ENCODE data around the gene AKAP13.
"Not testable (repeated sequence)": the region's sequence is repeated elsewhere in the genome, so short reads cannot be mapped to it uniquely, and the experiment has no call there.

Gene AKAP13

GRCh38 chr15:85584872-85585271 lies 204.5 kb downstream of the AKAP13 start:
- in situ Hi-C loops (cut with HindIII; ENCODE audit: low pct_unique_long_range_greater_than_20kb, low sequenced_read_pairs): no loop called here
- no peak for DNase-seq (ENCODE audit: low read depth in 1 of 2, low spot score in 1 of 2)

GRCh38 chr15:85586196-85586595 lies 205.8 kb downstream of the AKAP13 start:
- in situ Hi-C loops (cut with HindIII; ENCODE audit: low pct_unique_long_range_greater_than_20kb, low sequenced_read_pairs); DNase-seq (ENCODE audit: low read depth in 1 of 2, low spot score in 1 of 2): not testable (repeated sequence)

More at GRCh38 chr15:85584872-85585271, 204.5 kb downstream of the AKAP13 start:
- no peak for TF ChIP-seq JUND (IDR thresholded peaks at IDR 0.05; ENCODE audit: low read depth)

GRCh38 chr15:85587707-85588411 lies 207.5 kb downstream of the AKAP13 start:
- no peak for TF ChIP-seq JUND (IDR thresholded peaks at IDR 0.05; ENCODE audit: low read depth)
- in situ Hi-C loops (cut with HindIII; ENCODE audit: low pct_unique_long_range_greater_than_20kb, low sequenced_read_pairs): no loop called here
- DNase-seq (ENCODE audit: low read depth in 1 of 2, low spot score in 1 of 2): no peak

- in situ Hi-C loops (cut with HindIII; ENCODE audit: low pct_unique_long_range_greater_than_20kb, low sequenced_read_pairs): no loop called here
- TF ChIP-seq JUND (IDR thresholded peaks at IDR 0.05; ENCODE audit: low read depth): no peak
- DNase-seq (ENCODE audit: low read depth in 1 of 2, low spot score in 1 of 2): no peak
Observed at GRCh38 chr15:85588677-85589076, 208.3 kb downstream of the AKAP13 start.

GRCh38 chr15:85589851-85590250 lies 209.4 kb downstream of the AKAP13 start:
- in situ Hi-C loops (cut with HindIII; ENCODE audit: low pct_unique_long_range_greater_than_20kb, low sequenced_read_pairs): no loop called here
- DNase-seq (ENCODE audit: low read depth in 1 of 2, low spot score in 1 of 2): no peak
- TF ChIP-seq JUND (IDR thresholded peaks at IDR 0.05; ENCODE audit: low read depth): no peak

GRCh38 chr15:85591622-85592021 lies 211.2 kb downstream of the AKAP13 start:
- in situ Hi-C loops (cut with HindIII; ENCODE audit: low pct_unique_long_range_greater_than_20kb, low sequenced_read_pairs): no loop called here
- no peak for DNase-seq (ENCODE audit: low read depth in 1 of 2, low spot score in 1 of 2)
- TF ChIP-seq JUND (IDR thresholded peaks at IDR 0.05; ENCODE audit: low read depth): no peak

GRCh38 chr15:85592148-85592547 lies 211.7 kb downstream of the AKAP13 start:
- peak in 1 of 2 experiments; percentile 55 for DNase-seq (ENCODE audit: low read depth in 1 of 2, low spot score in 1 of 2)
- no peak for TF ChIP-seq JUND (IDR thresholded peaks at IDR 0.05; ENCODE audit: low read depth)
- in situ Hi-C loops (cut with HindIII; ENCODE audit: low pct_unique_long_range_greater_than_20kb, low sequenced_read_pairs): no loop called here

- TF ChIP-seq JUND (IDR thresholded peaks at IDR 0.05; ENCODE audit: low read depth): no peak
Observed at GRCh38 chr15:85593809-85594445, 213.5 kb downstream of the AKAP13 start.

GRCh38 chr15:85595804-85596536 lies 215.6 kb downstream of the AKAP13 start:
- no peak for DNase-seq (ENCODE audit: low read depth in 1 of 2, low spot score in 1 of 2)
- in situ Hi-C loops (cut with HindIII; ENCODE audit: low pct_unique_long_range_greater_than_20kb, low sequenced_read_pairs): no loop called here
- TF ChIP-seq JUND (IDR thresholded peaks at IDR 0.05; ENCODE audit: low read depth): no peak

More at GRCh38 chr15:85593809-85594445, 213.5 kb downstream of the AKAP13 start:
- DNase-seq (ENCODE audit: low read depth in 1 of 2, low spot score in 1 of 2): no peak
- in situ Hi-C loops (cut with HindIII; ENCODE audit: low pct_unique_long_range_greater_than_20kb, low sequenced_read_pairs): no loop called here

GRCh38 chr15:85597155-85597815 lies 216.9 kb downstream of the AKAP13 start:
- no peak for DNase-seq (ENCODE audit: low read depth in 1 of 2, low spot score in 1 of 2)
- in situ Hi-C loops (cut with HindIII; ENCODE audit: low pct_unique_long_range_greater_than_20kb, low sequenced_read_pairs): no loop called here
- TF ChIP-seq JUND (IDR thresholded peaks at IDR 0.05; ENCODE audit: low read depth): no peak

GRCh38 chr15:85598219-85598618 lies 217.8 kb downstream of the AKAP13 start:
- no peak for DNase-seq (ENCODE audit: low read depth in 1 of 2, low spot score in 1 of 2)
- in situ Hi-C loops (cut with HindIII; ENCODE audit: low pct_unique_long_range_greater_than_20kb, low sequenced_read_pairs): no loop called here
- TF ChIP-seq JUND (IDR thresholded peaks at IDR 0.05; ENCODE audit: low read depth): no peak

- TF ChIP-seq JUND (IDR thresholded peaks at IDR 0.05; ENCODE audit: low read depth): no peak
- in situ Hi-C loops (cut with HindIII; ENCODE audit: low pct_unique_long_range_greater_than_20kb, low sequenced_read_pairs): no loop called here
- DNase-seq (ENCODE audit: low read depth in 1 of 2, low spot score in 1 of 2): no peak
Observed at GRCh38 chr15:85598718-85599398, 218.5 kb downstream of the AKAP13 start.
